Colonic mucosa (tissue), 4 donors: ENCODE data around the gene MED13L. TPM values are rescaled to one million over a fixed set of nuclear protein-coding genes. Genes with fewer than 3 reads are reported as not detected.

Experiments
- DNase-seq: peaks from one replicate; pipeline ENCODE4 v3.0.0-alpha.2; 2020
- H3K27ac ChIP-seq: fragments of 200-600 bp; one replicate; pipeline ENCODE4 v1.8.0; 2021
- H3K27me3 ChIP-seq: fragments of 200-600 bp; one replicate; pipeline ENCODE4 v1.8.0; 2021
- H3K36me3 ChIP-seq: fragments of 200-600 bp; one replicate; pipeline ENCODE4 v1.8.0; 2021
- H3K4me1 ChIP-seq: fragments of 200-600 bp; one replicate; pipeline ENCODE4 v1.8.0; 2021; ENCODE audit warnings: mild to moderate bottlenecking
- H3K4me3 ChIP-seq: fragments of 200-600 bp; one replicate; pipeline ENCODE4 v1.8.0; 2021
- H3K9ac ChIP-seq, 2 donors: one replicate each; pipeline ENCODE4 v1.7.0; 2013; ENCODE audit warnings: control low read depth in 2 of 2, low read depth in 2 of 2, low read length in 2 of 2
- H3K9me3 ChIP-seq: fragments of 200-600 bp; one replicate; pipeline ENCODE4 v1.8.0; 2021
- intact Hi-C: fragments of 100-400 bp; cut with DNase I; formaldehyde crosslinking; loops from one replicate; pipeline ENCODE4 v1.14.1; 2022
- total RNA-seq, 2 donors: library from RNA; stranded (reverse); fragmentation: NEBNext Ultra II Directional in 1 of 2; extraction: Animal tissue kit (Norgen Biotek cat#: 25700) in 1 of 2; gene quantifications; one replicate each; pipeline ENCODE4 v1.2.1, GENCODE V29; 2021
- TF ChIP-seq, protein P1 (sequence below): fragments of 200-600 bp; IDR thresholded peaks from one replicate; pipeline ENCODE4 v1.8.0; 2022; ENCODE audit warnings: antibody characterized with exemption, mild to moderate bottlenecking
- donor health status: healthy.
- donor health status: DM: no; HTN: no; CAD: no.
- donor health status: DM: no; HTN: no; CAD: no.

MED13L gene
- total RNA-seq, 2 donors from 2014 or later, result 73.8 to 92.6 TPM

DNA sequence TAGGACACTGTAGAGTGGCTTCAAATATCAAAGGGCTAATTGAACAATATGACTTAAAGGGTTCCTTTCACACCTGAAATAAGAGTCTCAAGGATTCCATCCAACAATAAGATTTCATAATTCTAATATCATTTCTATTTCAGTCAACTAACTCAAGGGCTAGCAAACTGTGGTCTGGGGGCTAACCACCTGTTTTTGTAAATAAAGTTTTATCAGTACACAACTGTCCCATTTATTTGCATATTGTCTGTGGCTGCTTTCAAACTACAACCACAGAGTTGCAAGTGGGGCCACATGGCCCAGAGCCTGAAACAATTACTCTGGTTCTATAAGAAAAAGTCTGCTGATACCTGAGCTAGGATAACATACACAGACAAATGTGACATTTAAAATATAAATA lies 29.1 kb downstream of the MED13L start:
- Histone ChIP-seq H3K27me3 (no peaks in the 10 kb centered on the region), H3K9ac (no peak overlapping the region), H3K27ac (no peak overlapping the region), H3K36me3 (no peaks in the 10 kb centered on the region), H3K4me1 (peaks cover 13% of the 10 kb centered on the region), H3K4me3 (no peak overlapping the region), H3K9me3 (no peaks in the 10 kb centered on the region)
- intact Hi-C loops, result no loop called here
- TF ChIP-seq, protein P1, sequence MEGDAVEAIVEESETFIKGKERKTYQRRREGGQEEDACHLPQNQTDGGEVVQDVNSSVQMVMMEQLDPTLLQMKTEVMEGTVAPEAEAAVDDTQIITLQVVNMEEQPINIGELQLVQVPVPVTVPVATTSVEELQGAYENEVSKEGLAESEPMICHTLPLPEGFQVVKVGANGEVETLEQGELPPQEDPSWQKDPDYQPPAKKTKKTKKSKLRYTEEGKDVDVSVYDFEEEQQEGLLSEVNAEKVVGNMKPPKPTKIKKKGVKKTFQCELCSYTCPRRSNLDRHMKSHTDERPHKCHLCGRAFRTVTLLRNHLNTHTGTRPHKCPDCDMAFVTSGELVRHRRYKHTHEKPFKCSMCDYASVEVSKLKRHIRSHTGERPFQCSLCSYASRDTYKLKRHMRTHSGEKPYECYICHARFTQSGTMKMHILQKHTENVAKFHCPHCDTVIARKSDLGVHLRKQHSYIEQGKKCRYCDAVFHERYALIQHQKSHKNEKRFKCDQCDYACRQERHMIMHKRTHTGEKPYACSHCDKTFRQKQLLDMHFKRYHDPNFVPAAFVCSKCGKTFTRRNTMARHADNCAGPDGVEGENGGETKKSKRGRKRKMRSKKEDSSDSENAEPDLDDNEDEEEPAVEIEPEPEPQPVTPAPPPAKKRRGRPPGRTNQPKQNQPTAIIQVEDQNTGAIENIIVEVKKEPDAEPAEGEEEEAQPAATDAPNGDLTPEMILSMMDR, result no peak
- no peak for DNase-seq

DNA sequence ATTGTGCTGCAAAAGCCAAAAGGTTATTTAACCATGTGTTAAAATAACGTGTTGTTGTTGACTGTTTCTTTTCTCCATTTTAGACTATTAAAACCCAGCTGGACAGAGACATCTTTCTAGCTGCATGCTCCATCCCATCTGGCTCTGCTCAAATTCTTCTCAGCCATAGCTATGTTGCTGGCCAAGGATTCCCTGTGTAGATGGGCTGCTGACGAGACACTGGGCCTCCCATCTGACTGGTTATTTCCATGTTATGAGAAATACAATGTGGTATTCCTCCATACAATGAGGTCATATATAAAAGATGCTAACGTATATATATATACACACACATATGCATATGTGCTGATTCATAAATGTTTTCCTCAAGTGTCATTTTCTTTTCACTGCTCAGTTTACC lies 30.1 kb downstream of the MED13L start:
- H3K4me1 ChIP-seq, result peaks cover 14% of the 10 kb centered on the region
- DNase-seq, result no peak
- no peak overlapping the region for H3K27ac ChIP-seq
- H3K36me3 ChIP-seq, result no peaks in the 10 kb centered on the region
- H3K9me3 ChIP-seq, result no peaks in the 10 kb centered on the region
- intact Hi-C loops, result no loop called here
- no peak overlapping the region for H3K9ac ChIP-seq
- no peaks in the 10 kb centered on the region for H3K27me3 ChIP-seq
- no peak overlapping the region for H3K4me3 ChIP-seq
- TF ChIP-seq, protein P1, result no peak

GRCh38 chr12:116246490-116247179 lies 30.9 kb downstream of the MED13L start:
- no peaks in the 10 kb centered on the region for H3K36me3 ChIP-seq
- H3K27ac ChIP-seq, result no peak overlapping the region
- TF ChIP-seq, protein P1, result no peak
- no peak overlapping the region for H3K4me3 ChIP-seq
- no peak overlapping the region for H3K9ac ChIP-seq
- H3K9me3 ChIP-seq, result no peaks in the 10 kb centered on the region
- intact Hi-C loops, result no loop called here
- H3K27me3 ChIP-seq, result no peaks in the 10 kb centered on the region
- DNase-seq, result no peak
- H3K4me1 ChIP-seq, result peaks cover 14% of the 10 kb centered on the region

- no peak for DNase-seq
- TF ChIP-seq, protein P1, result no peak
- Histone ChIP-seq H3K36me3 (no peaks in the 10 kb centered on the region), H3K9ac (no peak overlapping the region), H3K9me3 (no peaks in the 10 kb centered on the region), H3K27me3 (no peaks in the 10 kb centered on the region), H3K27ac (no peak overlapping the region), H3K4me1 (peaks cover 14% of the 10 kb centered on the region), H3K4me3 (no peak overlapping the region)
- intact Hi-C loops, result no loop called here
Observed at GRCh38 chr12:116245189-116245588, 32.3 kb downstream of the MED13L start.

DNA sequence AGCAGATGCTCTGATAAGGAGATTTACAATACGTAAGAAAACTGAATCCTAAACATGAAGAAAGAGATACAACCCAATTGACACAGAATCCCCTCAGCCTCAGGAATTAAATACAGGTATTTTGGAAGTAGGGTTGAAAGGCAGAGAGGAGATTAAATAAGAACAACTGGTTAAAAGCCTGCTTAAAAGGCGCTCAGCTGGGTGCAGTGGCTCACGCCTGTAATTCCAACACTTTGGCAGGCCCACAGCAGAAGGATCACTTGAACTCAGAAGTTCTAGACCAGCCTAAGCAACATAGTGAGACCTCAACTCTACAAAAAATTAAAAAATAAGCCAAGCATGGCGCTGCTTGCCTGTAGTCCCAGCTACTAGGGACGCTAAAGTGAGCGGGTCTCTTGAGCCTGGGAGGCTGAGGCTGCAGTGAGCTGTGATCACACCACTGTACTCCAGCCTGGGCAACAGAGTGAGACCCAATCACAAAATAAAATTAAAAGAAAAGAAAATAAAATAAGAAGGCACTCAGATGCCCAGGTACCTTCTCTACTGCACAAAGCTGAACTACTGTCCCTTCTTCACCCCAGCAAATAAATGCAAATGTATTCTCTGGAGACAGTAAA lies 32.9 kb downstream of the MED13L start:
- no peaks in the 10 kb centered on the region for H3K9me3 ChIP-seq
- H3K27ac ChIP-seq, result no peak overlapping the region
- H3K4me1 ChIP-seq, result peaks cover 14% of the 10 kb centered on the region
- H3K36me3 ChIP-seq, result no peaks in the 10 kb centered on the region
- H3K9ac ChIP-seq, result no peak overlapping the region
- DNase-seq, result no peak
- H3K27me3 ChIP-seq, result no peaks in the 10 kb centered on the region
- H3K4me3 ChIP-seq, result no peak overlapping the region
- intact Hi-C loops, result no loop called here
- TF ChIP-seq, protein P1, result no peak
